GM19193 (cell line): ENCODE data around the gene DLEC1.

Source experiments
- POLR2A ChIP-seq: IDR thresholded peaks from 4 replicates; pipeline ENCODE4 v1.6.1; 2011; ENCODE audit not compliant: insufficient read depth, insufficient read length; ENCODE audit errors: extremely low read depth

Gene DLEC1

DNA sequence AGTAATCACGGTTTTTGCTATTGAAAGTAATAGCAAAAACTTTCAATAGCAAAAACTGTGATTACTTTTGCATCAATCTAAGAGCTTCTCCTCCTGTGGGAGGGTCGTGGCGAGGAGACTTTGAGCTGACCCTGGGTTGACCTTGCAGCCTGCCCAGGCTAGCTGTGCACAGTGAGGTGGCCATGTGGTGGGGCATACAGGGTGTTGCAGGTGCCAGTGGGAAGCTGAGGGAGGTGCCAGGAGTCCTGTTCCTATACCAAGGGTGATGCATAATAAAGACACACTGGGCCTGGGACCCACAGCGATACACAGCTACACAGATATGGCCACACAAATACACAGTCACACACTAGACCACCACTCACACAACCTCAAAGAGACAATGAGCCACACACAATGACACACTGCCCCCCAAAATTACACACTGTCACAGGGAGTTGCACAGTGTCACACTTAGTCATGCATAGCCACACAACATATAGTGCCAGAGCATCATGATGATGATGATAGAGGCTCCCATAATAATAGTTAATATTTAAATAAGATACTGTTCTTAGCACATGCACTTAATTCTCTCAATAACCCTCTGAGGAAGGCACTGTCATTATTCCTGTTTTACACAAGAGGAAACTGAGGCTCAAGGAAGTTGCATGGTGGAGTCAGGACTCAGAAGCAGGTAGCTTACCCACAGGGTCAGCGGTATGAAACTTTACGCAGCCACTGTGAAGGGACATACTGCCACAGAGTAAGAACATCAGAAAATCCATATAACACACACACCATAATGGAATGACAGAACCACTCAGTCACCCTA is 15.9 kb upstream of the DLEC1 start:
- TF ChIP-seq POLR2A = no peak

- TF ChIP-seq POLR2A = no peak
Measured at GRCh38 chr3:38026856-38027255, 12.2 kb upstream of the DLEC1 start.

- TF ChIP-seq POLR2A = no peak
Measured at GRCh38 chr3:38027466-38028465, 11.2 kb upstream of the DLEC1 start.

DNA sequence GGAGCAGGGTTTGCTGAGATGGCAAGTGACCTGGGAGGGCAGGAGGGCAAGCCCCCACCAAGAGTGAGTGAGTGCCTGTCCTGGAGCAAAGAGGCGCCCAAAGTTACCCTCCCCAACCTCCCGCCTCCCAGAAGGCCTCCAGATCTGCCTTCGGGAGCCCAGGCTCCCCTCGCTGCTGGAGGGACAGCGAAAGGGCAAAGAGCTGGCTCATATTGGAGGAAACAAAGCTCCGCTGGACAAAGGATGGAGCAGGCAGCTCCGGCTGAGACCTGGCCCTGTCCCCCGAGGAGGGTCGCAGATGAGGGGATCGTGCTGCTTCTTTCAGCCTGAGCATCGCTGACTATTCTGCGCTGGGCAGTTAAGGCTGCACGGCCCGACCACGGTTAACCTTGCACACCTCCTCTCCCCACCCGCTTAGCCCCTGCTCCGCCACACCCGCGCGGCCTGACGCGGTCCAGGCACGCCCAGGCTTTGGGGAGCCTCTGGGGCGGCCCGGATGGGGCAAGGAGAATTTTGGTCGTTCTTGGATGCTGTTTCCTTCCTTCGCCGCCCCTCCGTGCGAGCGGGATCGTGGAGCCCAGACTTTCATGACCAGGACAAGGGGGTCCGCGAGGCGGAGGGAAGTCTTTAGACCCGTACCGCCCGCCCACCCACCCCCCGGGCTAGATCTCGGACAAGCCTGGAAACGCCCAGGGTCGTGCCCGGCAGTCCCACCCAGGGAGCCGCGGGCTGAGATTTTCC is 10.2 kb upstream of the DLEC1 start:
- no peak for TF ChIP-seq POLR2A

- TF ChIP-seq POLR2A = no peak
Measured at GRCh38 chr3:38029400-38030125, 9.4 kb upstream of the DLEC1 start, which contains the start of gene PLCD1. Gene PLCD1 (minus strand): TSS chr3:38029642. CDS start chr3:38029539, 103 bp downstream.

DNA sequence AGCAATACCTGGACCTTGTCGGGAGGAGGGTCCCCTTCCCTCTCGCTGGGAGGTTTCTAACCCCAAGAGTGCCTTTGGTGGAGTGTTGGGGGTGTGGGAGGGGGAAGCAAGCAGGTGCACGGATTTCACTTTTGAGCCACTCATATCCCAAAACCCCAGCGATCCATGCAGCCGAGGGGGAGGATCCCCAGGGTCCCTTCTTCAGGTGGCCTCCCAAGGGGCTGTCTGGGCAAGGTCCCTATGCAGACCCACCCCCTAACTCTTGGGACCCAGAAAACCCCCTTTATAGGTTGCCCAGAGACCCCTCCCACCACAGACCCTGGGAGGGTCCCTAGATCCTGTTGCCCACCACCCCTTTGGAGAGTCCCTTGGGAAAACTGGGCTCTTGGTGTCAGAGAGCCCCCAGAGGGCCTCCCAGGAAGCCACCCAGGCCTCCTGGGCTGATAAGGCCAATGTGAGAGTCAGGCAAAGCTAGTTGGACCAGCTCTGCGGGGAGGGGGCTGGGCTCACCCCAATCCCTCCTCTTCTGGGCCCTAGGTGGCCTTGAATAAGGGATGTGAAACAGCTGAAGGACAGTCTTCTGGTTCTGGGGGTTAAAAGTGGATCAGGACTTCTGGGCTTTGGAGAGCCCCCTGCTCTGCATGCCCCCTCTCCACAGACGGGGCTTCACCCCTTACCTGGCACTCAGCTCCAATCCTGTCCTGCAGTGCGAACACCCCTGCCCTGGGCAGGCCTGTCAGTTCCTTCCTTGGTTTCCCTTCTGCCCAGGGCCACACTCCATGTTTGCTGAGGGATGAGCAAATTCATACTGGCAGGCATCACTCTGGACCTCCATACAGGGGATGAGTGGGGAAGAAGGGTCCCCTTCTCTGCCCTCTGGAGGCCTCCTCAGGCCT is 8.6 kb upstream of the DLEC1 start:
- TF ChIP-seq POLR2A = no peak

- TF ChIP-seq POLR2A = no peak
Measured at GRCh38 chr3:38031022-38031994, 7.7 kb upstream of the DLEC1 start.

- TF ChIP-seq POLR2A = no peak
Measured at GRCh38 chr3:38032328-38032865, 6.6 kb upstream of the DLEC1 start.

DNA sequence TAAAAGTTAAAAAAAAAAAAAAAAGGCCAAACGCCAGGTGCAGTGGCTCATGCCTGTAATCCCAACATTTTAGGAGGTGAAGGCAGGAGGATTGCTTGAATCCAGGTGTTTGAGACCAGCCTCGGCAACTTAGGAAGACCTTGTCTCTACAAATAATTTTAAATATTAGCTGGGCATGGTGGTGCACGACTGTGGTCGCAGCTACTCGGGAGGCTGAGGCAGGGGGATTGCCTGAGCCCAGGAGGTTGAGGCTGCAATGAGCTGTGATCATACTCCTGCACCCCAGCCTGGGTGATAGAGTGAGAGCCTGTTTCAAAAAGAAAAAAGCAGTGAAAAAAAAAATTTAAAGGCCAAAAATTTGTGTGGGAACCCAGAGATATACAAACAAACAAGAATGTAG is 2.7 kb upstream of the DLEC1 start:
- no peak for TF ChIP-seq POLR2A

GRCh38 chr3:38036906-38037305 is 2.1 kb upstream of the DLEC1 start:
- no peak for TF ChIP-seq POLR2A

DNA sequence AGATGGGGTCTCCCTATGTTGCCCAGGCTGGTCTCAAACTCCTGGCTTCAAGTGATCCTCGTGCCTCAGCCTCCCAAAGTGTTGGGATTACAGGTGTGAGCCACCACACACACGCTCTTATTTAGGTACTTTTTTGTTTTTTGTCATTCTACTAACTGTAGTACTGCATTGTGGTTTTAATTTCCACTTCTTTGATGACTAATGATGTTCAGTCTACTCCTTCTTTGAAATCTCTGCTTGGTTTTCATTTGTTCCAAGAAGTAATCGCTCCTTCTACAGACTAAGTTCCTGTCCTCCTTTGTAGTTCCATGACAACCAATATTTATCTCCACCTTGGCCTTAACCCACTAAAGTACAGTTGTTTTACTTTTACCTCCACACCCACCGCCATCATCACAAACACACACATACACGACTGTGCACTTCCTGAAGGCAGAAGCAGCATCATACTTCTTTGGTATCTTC is 529 bp upstream of the DLEC1 start:
- TF ChIP-seq POLR2A = no peak

- TF ChIP-seq POLR2A = no peak
Measured at GRCh38 chr3:38039899-38040261, 872 bp downstream of the DLEC1 start.

GRCh38 chr3:38040401-38040800 is 1.4 kb downstream of the DLEC1 start:
- no peak for TF ChIP-seq POLR2A
